ENCODE data around the gene DCXR. TPM values are rescaled to one million over a fixed set of nuclear protein-coding genes. Genes with fewer than 3 reads are reported as not detected.

Gene DCXR
- total and polyA plus RNA-seq, 2 of the 13 experiments (the other 11 are each of a cell fraction or from before 2014, with no cell fraction given): 287 to 311 TPM

GRCh38 chr17:81995463-81996231 is 41.9 kb downstream of the DCXR start (continued):
- no peak; the same call in none of the 2 replicates for TF ChIP-seq POGK (CRISPR knock-in tag; conservative IDR thresholded peaks at IDR 0.05)
- TF ChIP-seq FOSL1 (CRISPR knock-in tag; IDR thresholded peaks at IDR 0.05; ENCODE audit: borderline replicate concordance): no peak
- TF ChIP-seq ARID2 (CRISPR knock-in tag; IDR thresholded peaks at IDR 0.05; ENCODE audit: borderline replicate concordance): no peak
- 0 out of 2 replicates have a peak, but pooled peaks have one; percentile 2 for TF ChIP-seq PRDM10 (CRISPR knock-in tag; IDR thresholded peaks at IDR 0.05; ENCODE audit: low read depth)
- TF ChIP-seq ZNF557 (CRISPR knock-in tag; IDR thresholded peaks at IDR 0.05): no peak
- TF ChIP-seq SRF (IDR thresholded peaks at IDR 0.05; ENCODE audit: low read depth, low read length): no peak
- no peak for TF ChIP-seq ELF4 (CRISPR knock-in tag; IDR thresholded peaks at IDR 0.05; ENCODE audit: borderline replicate concordance)
- TF ChIP-seq E2F2 (CRISPR knock-in tag; IDR thresholded peaks at IDR 0.05; ENCODE audit: borderline replicate concordance): no peak
- no peak for TF ChIP-seq GPBP1L1 (CRISPR knock-in tag; IDR thresholded peaks at IDR 0.05)
- TF ChIP-seq ZNF766 (CRISPR knock-in tag; IDR thresholded peaks at IDR 0.05; ENCODE audit: borderline replicate concordance): no peak
- no peak for TF ChIP-seq TCF7 (IDR thresholded peaks at IDR 0.05; ENCODE audit: low read depth)
- no peak for TF ChIP-seq ATF7 (IDR thresholded peaks at IDR 0.05)
- no peak; the same call in 1 of the 2 replicates for TF ChIP-seq ATF7 (CRISPR knock-in tag; IDR thresholded peaks at IDR 0.05)
- TF ChIP-seq ARID4A (CRISPR knock-in tag; IDR thresholded peaks at IDR 0.05; ENCODE audit: borderline replicate concordance): peak; percentile 57
- peak; percentile 54 for TF ChIP-seq GATAD2A (CRISPR knock-in tag; IDR thresholded peaks at IDR 0.05)
- peak; percentile 83 for TF ChIP-seq ZBTB7B (CRISPR knock-in tag; IDR thresholded peaks at IDR 0.05)
- no peak for TF ChIP-seq ZNF792 (CRISPR knock-in tag; IDR thresholded peaks at IDR 0.05)
